GM12872 (cell line): ENCODE measurements around the gene OR6Q1.

Experiments used
- TF ChIP-seq, protein P1 (sequence below): IDR thresholded peaks from 3 replicates; pipeline ENCODE4 v1.5.1; 2011; ENCODE audit warnings: low read depth, mild to moderate bottlenecking, low read length, moderate library complexity; ENCODE audit not compliant: insufficient read depth

Gene OR6Q1, protein sequence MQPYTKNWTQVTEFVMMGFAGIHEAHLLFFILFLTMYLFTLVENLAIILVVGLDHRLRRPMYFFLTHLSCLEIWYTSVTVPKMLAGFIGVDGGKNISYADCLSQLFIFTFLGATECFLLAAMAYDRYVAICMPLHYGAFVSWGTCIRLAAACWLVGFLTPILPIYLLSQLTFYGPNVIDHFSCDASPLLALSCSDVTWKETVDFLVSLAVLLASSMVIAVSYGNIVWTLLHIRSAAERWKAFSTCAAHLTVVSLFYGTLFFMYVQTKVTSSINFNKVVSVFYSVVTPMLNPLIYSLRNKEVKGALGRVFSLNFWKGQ

DNA sequence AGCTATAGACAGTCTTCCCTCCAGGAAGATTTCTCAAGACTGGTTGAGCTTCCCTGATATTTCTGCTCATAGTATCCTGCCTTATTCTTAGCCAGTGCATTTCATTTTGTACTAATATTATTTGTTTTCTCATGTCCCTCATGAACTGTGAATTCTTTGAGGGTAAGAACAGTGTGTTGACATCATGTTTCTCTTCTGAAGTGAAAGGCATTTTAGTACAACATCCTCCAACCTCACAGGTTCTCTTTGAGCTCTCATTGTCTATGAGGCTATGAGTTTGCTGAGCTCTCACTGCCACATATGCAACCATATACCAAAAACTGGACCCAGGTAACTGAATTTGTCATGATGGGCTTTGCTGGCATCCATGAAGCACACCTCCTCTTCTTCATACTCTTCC, at the start of gene OR6Q1:
TSS of gene OR6Q1 (plus strand) at position 301 of the 400 bp plus-strand sequence. CDS start at position 301, 0 bp downstream.
- TF ChIP-seq, protein P1, sequence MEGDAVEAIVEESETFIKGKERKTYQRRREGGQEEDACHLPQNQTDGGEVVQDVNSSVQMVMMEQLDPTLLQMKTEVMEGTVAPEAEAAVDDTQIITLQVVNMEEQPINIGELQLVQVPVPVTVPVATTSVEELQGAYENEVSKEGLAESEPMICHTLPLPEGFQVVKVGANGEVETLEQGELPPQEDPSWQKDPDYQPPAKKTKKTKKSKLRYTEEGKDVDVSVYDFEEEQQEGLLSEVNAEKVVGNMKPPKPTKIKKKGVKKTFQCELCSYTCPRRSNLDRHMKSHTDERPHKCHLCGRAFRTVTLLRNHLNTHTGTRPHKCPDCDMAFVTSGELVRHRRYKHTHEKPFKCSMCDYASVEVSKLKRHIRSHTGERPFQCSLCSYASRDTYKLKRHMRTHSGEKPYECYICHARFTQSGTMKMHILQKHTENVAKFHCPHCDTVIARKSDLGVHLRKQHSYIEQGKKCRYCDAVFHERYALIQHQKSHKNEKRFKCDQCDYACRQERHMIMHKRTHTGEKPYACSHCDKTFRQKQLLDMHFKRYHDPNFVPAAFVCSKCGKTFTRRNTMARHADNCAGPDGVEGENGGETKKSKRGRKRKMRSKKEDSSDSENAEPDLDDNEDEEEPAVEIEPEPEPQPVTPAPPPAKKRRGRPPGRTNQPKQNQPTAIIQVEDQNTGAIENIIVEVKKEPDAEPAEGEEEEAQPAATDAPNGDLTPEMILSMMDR: no peak

DNA sequence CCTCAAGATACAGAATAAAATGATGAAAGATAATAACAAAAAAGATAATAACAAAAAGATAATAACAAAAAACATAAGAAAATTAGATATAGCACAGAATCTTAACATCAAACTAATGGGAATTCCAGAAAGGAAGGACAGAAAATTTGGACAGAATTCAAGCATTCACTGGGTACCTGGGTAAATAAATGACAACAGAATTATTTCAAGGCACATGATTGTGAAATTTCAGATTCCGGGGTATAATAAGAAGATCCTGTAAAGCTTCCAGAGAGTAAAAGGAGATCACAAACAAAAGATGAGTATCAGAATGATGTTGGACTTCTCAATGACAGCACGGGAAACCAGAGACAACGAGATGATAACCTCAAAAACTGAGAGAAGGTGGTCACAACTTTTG, 49.2 kb upstream of the OR6Q1 start:
- TF ChIP-seq, protein P1: no peak

DNA sequence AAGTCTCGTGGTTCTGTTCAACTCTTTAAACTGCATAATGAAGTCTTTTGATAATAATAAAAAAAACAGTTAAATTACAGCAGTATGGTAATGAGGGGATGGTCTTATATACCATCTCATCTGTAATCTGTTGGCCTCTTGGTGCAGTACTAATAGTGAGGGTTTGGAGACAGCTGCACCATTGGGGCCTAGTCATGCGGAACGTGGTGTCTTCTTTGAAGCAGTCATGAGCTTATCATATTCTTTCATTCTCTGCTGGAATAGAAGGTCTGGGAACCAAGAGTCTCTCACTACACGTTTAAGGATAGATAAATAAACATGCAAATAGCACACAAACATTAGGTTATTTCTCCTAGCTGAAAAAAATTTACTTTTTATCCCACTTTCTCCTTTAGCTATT, 48.0 kb upstream of the OR6Q1 start:
- TF ChIP-seq, protein P1: no peak

DNA sequence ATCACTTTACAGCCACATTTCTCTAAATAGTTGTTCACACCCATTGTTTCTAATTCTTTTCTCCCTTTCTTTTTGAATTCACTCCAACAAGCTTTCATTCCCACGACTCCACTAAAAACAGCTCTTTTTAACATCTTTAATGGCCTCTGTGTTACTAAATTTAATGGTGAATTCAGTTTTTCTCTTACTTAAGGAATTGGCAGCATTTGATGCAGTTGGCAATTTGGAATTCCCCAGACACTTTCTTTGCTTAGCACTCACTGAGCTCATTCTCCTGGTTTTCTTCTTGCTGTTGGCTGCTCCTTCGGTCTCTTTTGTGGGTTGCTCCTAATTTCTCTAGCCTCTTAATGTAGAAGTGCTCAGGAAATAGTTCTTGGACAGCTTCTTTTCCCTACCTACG, 47.6 kb upstream of the OR6Q1 start:
- TF ChIP-seq, protein P1: no peak

DNA sequence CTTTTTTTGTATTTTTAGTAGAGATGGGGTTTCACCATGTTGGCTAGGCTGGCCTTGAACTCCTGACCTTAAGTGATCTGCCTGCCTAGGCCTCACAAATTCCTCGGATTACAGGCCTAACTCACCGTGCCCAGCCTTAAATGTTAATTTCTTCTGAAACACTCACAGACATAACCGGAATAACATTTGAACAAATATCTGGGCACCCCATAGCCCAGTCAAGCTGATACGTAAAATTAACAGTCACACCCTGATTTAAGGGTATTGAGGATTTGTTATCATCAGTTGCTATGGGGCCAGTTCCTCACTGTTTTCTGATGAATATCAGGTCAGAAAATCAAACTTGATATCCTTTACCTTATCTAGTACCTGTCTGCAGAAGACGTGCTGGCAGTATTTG, 30.1 kb upstream of the OR6Q1 start:
- TF ChIP-seq, protein P1: no peak

DNA sequence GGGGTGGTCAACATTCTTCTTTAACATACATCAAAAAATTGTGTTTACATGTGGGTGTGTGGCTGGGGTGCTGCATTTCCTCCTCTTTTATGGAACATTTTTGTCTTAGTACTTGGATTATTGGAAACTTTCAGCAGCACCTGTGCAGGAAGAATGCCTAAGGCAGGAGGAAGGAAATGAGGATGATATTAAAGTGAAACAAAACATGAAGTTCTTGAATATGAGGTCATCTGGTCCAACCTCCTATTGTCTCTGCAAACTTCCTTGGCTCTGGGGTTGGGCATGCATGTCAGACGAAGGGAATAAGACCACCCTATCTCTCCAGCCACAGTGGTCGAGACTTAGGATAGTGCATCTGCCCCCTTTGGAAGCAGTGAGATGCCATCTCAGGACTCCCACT, 27.7 kb upstream of the OR6Q1 start:
- TF ChIP-seq, protein P1: no peak

DNA sequence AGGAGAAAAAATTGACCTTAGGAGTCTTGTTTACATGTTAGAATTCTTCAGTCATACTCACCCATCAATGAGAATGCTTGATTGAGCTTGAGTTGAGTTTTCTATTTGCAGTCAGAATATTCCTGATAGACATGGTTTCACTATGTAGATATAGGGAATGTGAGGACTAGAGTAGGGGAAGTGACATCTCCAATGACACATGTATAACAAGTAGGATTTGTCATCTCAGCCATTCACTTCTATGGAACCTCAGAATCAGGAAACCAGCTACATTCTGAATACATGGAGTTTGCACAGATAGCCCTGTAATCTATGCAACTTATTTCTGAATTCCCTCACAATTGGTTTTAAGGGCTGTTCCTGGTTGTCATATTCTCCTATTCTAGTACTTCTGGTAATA, 27.2 kb upstream of the OR6Q1 start:
- TF ChIP-seq, protein P1: no peak
